K562 (cell line): ENCODE results near the gene MRPL33. TPM values are rescaled to one million over a fixed set of nuclear protein-coding genes. Genes with fewer than 3 reads are reported as not detected.

Experiments
- ATAC-seq: fragments of 200-7000 bp; cut with Tn5 transposase; 3 replicates; pipeline ENCODE4 v1.9.1; 2020; ENCODE audit warnings: moderate library complexity
- BruUV-seq: library from RNA; stranded (reverse); fragments of 400-500 nt; replicated peaks from 2 replicates; lab custom pipeline; 2021; lab: Mats Ljungman, UMichigan
- CTCF ChIA-PET: fragments of 300-600 bp; formaldehyde crosslinking; extraction: SDS; loops from one replicate; lab custom pipeline; 2021; ENCODE audit warnings: low intra/inter-chr PET ratio; lab: Yijun Ruan, JAX
- POLR2A ChIA-PET: fragments of 300-600, 350-650 bp; sonication (Branson Sonifier 250); formaldehyde crosslinking; extraction: SDS; loops from one replicate; lab custom pipeline; 2021; ENCODE audit warnings: antibody characterized with exemption, inconsistent platforms; lab: Yijun Ruan, JAX
- DNase-seq, 4 experiments: peaks; one replicate each; pipeline versions ENCODE4 v3.0.0 to v3.0.0-alpha.2; 2011 to 2018; ENCODE audit warnings: low spot score in 3 of 4, mixed read lengths in 3 of 4; ENCODE audit errors: extremely low read depth in 1 of 4
- FAIRE-seq: peaks from 2 replicates; lab custom pipeline; 2011; peaks lifted over from hg19 to GRCh38; lab: Jason Lieb, UNC
- H2AFZ ChIP-seq: 2 replicates; pipeline ENCODE4 v1.6.0; 2011; ENCODE audit warnings: low read depth, low read length, control low read depth, inconsistent platforms
- H3K27ac ChIP-seq: fragments of 200-600 bp; 3 replicates; pipeline ENCODE4 v1.8.0; 2011; ENCODE audit warnings: low read depth, mild to moderate bottlenecking, control low read depth, inconsistent platforms, low read length, moderate library complexity, mixed read lengths; ENCODE audit errors: extremely low read depth
- H3K27me3 ChIP-seq, 2 experiments: fragments of 300-600 bp in 1 of 2; 2 replicates in 1 of 2; 3 replicates in 1 of 2; pipeline versions ENCODE4 v1.6.0 to v1.8.0; 2011; ENCODE audit warnings: inconsistent platforms in 2 of 2, low read length in 2 of 2, mild to moderate bottlenecking in 1 of 2, mixed read lengths in 1 of 2, moderate library complexity in 1 of 2; ENCODE audit not compliant: control insufficient read depth in 2 of 2, insufficient read depth in 2 of 2
- H3K36me3 ChIP-seq: fragments of 300-600 bp; 3 replicates; pipeline ENCODE4 v1.8.0; 2011; ENCODE audit warnings: mild to moderate bottlenecking, low read length, inconsistent platforms; ENCODE audit not compliant: control insufficient read depth, insufficient read depth
- H3K4me1 ChIP-seq, 2 experiments: fragments of 200-600 bp in 1 of 2; replicated peaks in 1 of 2; 2 replicates in 1 of 2; 3 replicates in 1 of 2; pipeline versions ENCODE4 v1.5.1 to v1.8.0; 2011; ENCODE audit warnings: inconsistent platforms in 2 of 2, low read length in 2 of 2, mild to moderate bottlenecking in 1 of 2, mixed read lengths in 1 of 2, moderate library complexity in 1 of 2; ENCODE audit not compliant: control insufficient read depth in 2 of 2, insufficient read depth in 2 of 2
- H3K4me2 ChIP-seq: 2 replicates; pipeline ENCODE4 v1.6.1; 2011; ENCODE audit warnings: low read length, control low read depth, inconsistent platforms, mixed read lengths; ENCODE audit not compliant: insufficient read depth
- H3K4me3 ChIP-seq: fragments of 200-600 bp; sonication (generic), shearing (Covaris generic); 2 replicates; pipeline ENCODE4 v1.5.1; 2016; ENCODE audit warnings: control low read depth, inconsistent platforms
- H3K79me2 ChIP-seq: fragments of 200-600 bp; 3 replicates; pipeline ENCODE4 v1.8.0; 2011; ENCODE audit warnings: low read length, inconsistent platforms; ENCODE audit not compliant: control insufficient read depth, insufficient read depth
- H3K9ac ChIP-seq, 2 experiments: 2 replicates each; pipeline versions ENCODE4 v1.6.0 to v1.6.1; 2011; ENCODE audit warnings: low read depth in 2 of 2, low read length in 2 of 2, control low read depth in 1 of 2, inconsistent platforms in 1 of 2, mild to moderate bottlenecking in 1 of 2, mixed read lengths in 1 of 2; ENCODE audit not compliant: insufficient read depth in 1 of 2
- H3K9me1 ChIP-seq: one replicate; pipeline ENCODE4 v1.6.0; 2011; ENCODE audit warnings: inconsistent platforms, mild to moderate bottlenecking, low read length, moderate library complexity; ENCODE audit not compliant: control insufficient read depth, insufficient read depth
- H3K9me3 ChIP-seq: replicated peaks from 2 replicates; pipeline ENCODE4 v1.5.1; 2011; ENCODE audit warnings: low read depth, low read length, inconsistent platforms; ENCODE audit not compliant: control insufficient read depth, insufficient read depth
- H4K20me1 ChIP-seq: replicated peaks from 2 replicates; pipeline ENCODE4 v1.6.1; 2011; ENCODE audit warnings: low read length, inconsistent platforms, mixed read lengths; ENCODE audit not compliant: control insufficient read depth, insufficient read depth
- CBFB ChIP-seq: sonication (generic); formaldehyde crosslinking; IDR thresholded peaks from 2 replicates; pipeline ENCODE4 v1.4.0; 2020; ENCODE audit warnings: mild to moderate bottlenecking, missing genetic modification reagents
- GTF2A2 ChIP-seq: IDR thresholded peaks from 2 replicates; pipeline ENCODE4 v1.6.1; 2016; ENCODE audit warnings: mild to moderate bottlenecking, missing genetic modification characterization, missing compliant biosample characterization
- HNRNPUL1 ChIP-seq: fragments of 200-400 bp; formaldehyde crosslinking; IDR thresholded peaks from 2 replicates; pipeline ENCODE4 v1.6.1; 2017; ENCODE audit warnings: low read length
- JUN ChIP-seq, 2 experiments: sonication (generic) in 1 of 2; formaldehyde crosslinking in 1 of 2; IDR thresholded peaks; 2 replicates each; pipeline versions ENCODE4 v1.6.1 to v1.8.0; 2012 to 2022; ENCODE audit warnings: borderline replicate concordance in 2 of 2, mild to moderate bottlenecking in 2 of 2, improper control_type of control experiment in 1 of 2, low read depth in 1 of 2, low read length in 1 of 2, missing genetic modification reagents in 1 of 2
- KLF16 ChIP-seq: IDR thresholded peaks from 2 replicates; pipeline ENCODE4 v1.6.1; 2016; ENCODE audit warnings: antibody characterized with exemption
- TAL1 ChIP-seq: fragments of 450-650 bp; IDR thresholded peaks from 2 replicates; pipeline ENCODE4 v1.6.1; 2016; ENCODE audit warnings: mild to moderate bottlenecking
- TARDBP ChIP-seq: fragments of 450-650 bp; IDR thresholded peaks from 2 replicates; pipeline ENCODE4 v1.6.1; 2016
- ZNF76 ChIP-seq: fragments of 250-450 bp; sonication (Bioruptor Pico); IDR thresholded peaks from 2 replicates; pipeline ENCODE4 v1.4.0; 2020; ENCODE audit warnings: mild to moderate bottlenecking, moderate library complexity, borderline replicate concordance
- WGBS: fragments of 100-300 bp; shearing (Covaris generic); methylation state at CpG from one replicate; pipeline ENCODE4 v1.1.6; 2016; ENCODE audit warnings: low coverage, mixed read lengths; ENCODE audit not compliant: insufficient coverage; ENCODE audit errors: missing lambda C conversion rate; 5-methylcytosine and 5-hydroxymethylcytosine counted together
- in situ Hi-C: fragments of 300-500 bp; cut with MboI; formaldehyde crosslinking; loops from 4 replicates; pipeline ENCODE4 v1.15.0; 2018; ENCODE audit warnings: inconsistent platforms, mixed read lengths
- intact Hi-C: fragments of 100-400 bp; cut with micrococcal nuclease; formaldehyde crosslinking; loops from 2 replicates; pipeline ENCODE4 v1.14.2; 2022
- polyA plus RNA-seq, 8 experiments: library from polyadenylated mRNA; depleted of rRNA in 4 of 8; stranded (reverse) in 5 of 8; unstranded in 3 of 8; fragments of >200 nt; fragmentation: Nextera tagmentation in 2 of 8; fragmentation: Illumina TruSeq in 1 of 8; extraction: Ambion mirVana in 2 of 8; extraction: Trizol in 1 of 8; gene quantifications; 2 replicates each; pipeline versions ENCODE4 v1.2.1 to v1.2.3, GENCODE V29; 2011 to 2014; ENCODE audit warnings: inconsistent platforms in 1 of 8, missing spikeins in 1 of 8
- total RNA-seq, 7 experiments: library from RNA; depleted of rRNA in 6 of 7; stranded (reverse); fragments of >200 nt in 6 of 7; fragmentation: Illumina TruSeq in 2 of 7; extraction: Trizol in 2 of 7; gene quantifications; 2 replicates each; pipeline versions ENCODE4 v1.2.1 to v1.2.3, GENCODE V29; 2011 to 2021; ENCODE audit warnings: low replicate concordance in 1 of 7
- TF ChIP-seq, protein P1 (sequence below): fragments of 450-650 bp; conservative IDR thresholded peaks from 2 replicates; pipeline ENCODE4 v1.6.1; 2016; ENCODE audit warnings: missing genetic modification characterization, low read depth, mild to moderate bottlenecking, missing compliant biosample characterization, moderate library complexity
- TF ChIP-seq, protein P2 (sequence below): sonication (generic); formaldehyde crosslinking; IDR thresholded peaks from 2 replicates; pipeline ENCODE4 v1.8.0; 2022; ENCODE audit warnings: missing genetic modification reagents, mild to moderate bottlenecking, moderate library complexity, borderline replicate concordance
- TF ChIP-seq, protein P3 (sequence below): sonication (generic); formaldehyde crosslinking; IDR thresholded peaks from 2 replicates; pipeline ENCODE4 v1.8.1; 2023; ENCODE audit warnings: mild to moderate bottlenecking, missing genetic modification reagents
- TF ChIP-seq, protein P4 (sequence below), 2 experiments: fragments of 450-650 bp; IDR thresholded peaks; 2 replicates each; pipeline ENCODE4 v1.6.1; 2018; ENCODE audit warnings: mild to moderate bottlenecking in 2 of 2, low read depth in 1 of 2; ENCODE audit not compliant: partially characterized antibody in 2 of 2

Gene MRPL33
- total and polyA plus RNA-seq, 9 of the 15 experiments (the other 6 are each of a cell fraction or from before 2014, with no cell fraction given) = 68.3 to 338 (median 226) TPM

DNA sequence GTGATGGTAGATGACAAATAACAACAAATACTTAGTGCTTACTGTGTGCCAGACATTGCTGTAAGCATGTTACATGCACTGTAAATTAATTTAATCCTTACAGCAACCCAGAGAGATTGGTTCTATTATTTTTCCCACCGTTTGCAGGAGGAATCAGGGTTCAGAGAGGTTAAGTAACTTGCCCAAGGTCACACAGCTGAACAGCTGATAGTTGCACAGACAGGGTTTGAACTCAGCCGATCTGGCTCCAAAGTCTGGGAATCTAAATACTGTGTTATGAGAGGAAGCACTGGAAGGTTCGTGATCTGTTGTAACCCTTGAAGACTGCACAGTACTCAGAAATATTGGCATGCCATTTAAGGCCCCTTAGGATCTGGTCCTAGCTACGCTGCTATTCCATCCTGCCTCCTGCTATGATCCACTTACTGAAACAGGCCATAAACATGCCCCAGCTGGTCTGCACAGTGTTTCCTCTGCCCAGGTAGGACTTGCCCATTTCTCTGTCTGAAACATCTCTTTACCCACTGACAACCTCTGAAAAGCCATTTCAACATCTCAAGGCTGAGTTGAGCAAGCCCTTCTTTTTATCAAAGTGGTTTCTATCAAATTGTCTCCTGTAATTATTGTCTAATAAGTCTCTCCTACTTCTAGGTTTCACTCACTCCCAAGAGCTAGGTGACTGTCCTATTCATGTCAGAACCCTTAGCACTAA is 40.4 kb upstream of the MRPL33 start:
- Histone ChIP-seq H3K9me1 (no peaks in the 10 kb centered on the region), H3K27ac (no peak overlapping the region), H3K9me3 (no peaks in the 10 kb centered on the region), H3K9ac (no peak overlapping the region), H3K27me3 (peaks cover 0 to 6% of the 10 kb centered on the region in 2 experiments; a peak in 2 of 5 replicates), H3K4me1 (peaks cover 6 to 18% of the 10 kb centered on the region in 2 experiments; a peak in 3 of 5 replicates), H3K79me2 (no peaks in the 10 kb centered on the region), H2AFZ (no peak overlapping the region), H3K4me3 (no peak overlapping the region), H3K36me3 (no peaks in the 10 kb centered on the region), H3K4me2 (no peak overlapping the region), H4K20me1 (no peaks in the 10 kb centered on the region)
- ATAC-seq (no peak), DNase-seq (no peak), FAIRE-seq (no peak)
- BruUV-seq = no TSS peak
- ChIA-PET POLR2A (interaction anchor here (1.1 kb wide), 1 partner anchor 13 kb away, joined by 3 read pairs; no protein-coding TSS in a partner anchor), CTCF (no interaction called here)
- WGBS = 20% methylated on average over 4 of the region's 4 CpGs
- in situ Hi-C loops = no loop called here
- intact Hi-C loops = no loop called here
- no peak for TF ChIP-seq ZNF76 (CRISPR knock-in tag)
- TF ChIP-seq, protein P1, sequence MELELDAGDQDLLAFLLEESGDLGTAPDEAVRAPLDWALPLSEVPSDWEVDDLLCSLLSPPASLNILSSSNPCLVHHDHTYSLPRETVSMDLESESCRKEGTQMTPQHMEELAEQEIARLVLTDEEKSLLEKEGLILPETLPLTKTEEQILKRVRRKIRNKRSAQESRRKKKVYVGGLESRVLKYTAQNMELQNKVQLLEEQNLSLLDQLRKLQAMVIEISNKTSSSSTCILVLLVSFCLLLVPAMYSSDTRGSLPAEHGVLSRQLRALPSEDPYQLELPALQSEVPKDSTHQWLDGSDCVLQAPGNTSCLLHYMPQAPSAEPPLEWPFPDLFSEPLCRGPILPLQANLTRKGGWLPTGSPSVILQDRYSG (tag) = no peak
- no peak for TF ChIP-seq CBFB
- no peak for TF ChIP-seq HNRNPUL1
- TF ChIP-seq, protein P2, sequence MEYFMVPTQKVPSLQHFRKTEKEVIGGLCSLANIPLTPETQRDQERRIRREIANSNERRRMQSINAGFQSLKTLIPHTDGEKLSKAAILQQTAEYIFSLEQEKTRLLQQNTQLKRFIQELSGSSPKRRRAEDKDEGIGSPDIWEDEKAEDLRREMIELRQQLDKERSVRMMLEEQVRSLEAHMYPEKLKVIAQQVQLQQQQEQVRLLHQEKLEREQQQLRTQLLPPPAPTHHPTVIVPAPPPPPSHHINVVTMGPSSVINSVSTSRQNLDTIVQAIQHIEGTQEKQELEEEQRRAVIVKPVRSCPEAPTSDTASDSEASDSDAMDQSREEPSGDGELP = peak; percentile 51
- TF ChIP-seq KLF16 = no peak
- no peak for TF ChIP-seq TARDBP
- no peak for TF ChIP-seq GTF2A2 (tag)
- no peak for TF ChIP-seq TAL1
- TF ChIP-seq, protein P3, sequence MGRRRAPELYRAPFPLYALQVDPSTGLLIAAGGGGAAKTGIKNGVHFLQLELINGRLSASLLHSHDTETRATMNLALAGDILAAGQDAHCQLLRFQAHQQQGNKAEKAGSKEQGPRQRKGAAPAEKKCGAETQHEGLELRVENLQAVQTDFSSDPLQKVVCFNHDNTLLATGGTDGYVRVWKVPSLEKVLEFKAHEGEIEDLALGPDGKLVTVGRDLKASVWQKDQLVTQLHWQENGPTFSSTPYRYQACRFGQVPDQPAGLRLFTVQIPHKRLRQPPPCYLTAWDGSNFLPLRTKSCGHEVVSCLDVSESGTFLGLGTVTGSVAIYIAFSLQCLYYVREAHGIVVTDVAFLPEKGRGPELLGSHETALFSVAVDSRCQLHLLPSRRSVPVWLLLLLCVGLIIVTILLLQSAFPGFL (CRISPR knock-in tag) = no peak
- TF ChIP-seq, protein P4, sequence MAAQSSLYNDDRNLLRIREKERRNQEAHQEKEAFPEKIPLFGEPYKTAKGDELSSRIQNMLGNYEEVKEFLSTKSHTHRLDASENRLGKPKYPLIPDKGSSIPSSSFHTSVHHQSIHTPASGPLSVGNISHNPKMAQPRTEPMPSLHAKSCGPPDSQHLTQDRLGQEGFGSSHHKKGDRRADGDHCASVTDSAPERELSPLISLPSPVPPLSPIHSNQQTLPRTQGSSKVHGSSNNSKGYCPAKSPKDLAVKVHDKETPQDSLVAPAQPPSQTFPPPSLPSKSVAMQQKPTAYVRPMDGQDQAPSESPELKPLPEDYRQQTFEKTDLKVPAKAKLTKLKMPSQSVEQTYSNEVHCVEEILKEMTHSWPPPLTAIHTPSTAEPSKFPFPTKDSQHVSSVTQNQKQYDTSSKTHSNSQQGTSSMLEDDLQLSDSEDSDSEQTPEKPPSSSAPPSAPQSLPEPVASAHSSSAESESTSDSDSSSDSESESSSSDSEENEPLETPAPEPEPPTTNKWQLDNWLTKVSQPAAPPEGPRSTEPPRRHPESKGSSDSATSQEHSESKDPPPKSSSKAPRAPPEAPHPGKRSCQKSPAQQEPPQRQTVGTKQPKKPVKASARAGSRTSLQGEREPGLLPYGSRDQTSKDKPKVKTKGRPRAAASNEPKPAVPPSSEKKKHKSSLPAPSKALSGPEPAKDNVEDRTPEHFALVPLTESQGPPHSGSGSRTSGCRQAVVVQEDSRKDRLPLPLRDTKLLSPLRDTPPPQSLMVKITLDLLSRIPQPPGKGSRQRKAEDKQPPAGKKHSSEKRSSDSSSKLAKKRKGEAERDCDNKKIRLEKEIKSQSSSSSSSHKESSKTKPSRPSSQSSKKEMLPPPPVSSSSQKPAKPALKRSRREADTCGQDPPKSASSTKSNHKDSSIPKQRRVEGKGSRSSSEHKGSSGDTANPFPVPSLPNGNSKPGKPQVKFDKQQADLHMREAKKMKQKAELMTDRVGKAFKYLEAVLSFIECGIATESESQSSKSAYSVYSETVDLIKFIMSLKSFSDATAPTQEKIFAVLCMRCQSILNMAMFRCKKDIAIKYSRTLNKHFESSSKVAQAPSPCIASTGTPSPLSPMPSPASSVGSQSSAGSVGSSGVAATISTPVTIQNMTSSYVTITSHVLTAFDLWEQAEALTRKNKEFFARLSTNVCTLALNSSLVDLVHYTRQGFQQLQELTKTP (IDR thresholded peaks at IDR 0.05; ENCODE audit: low read depth in 1 of 2, partially characterized antibody in 2 of 2) = no peak
- no peak for TF ChIP-seq JUN (IDR thresholded peaks at IDR 0.05; ENCODE audit: borderline replicate concordance, low read depth, low read length)
- no peak for TF ChIP-seq JUN (CRISPR knock-in tag; IDR thresholded peaks at IDR 0.05; ENCODE audit: borderline replicate concordance)
